ENCODE results near the gene TLR9.

TLR9 gene

DNA sequence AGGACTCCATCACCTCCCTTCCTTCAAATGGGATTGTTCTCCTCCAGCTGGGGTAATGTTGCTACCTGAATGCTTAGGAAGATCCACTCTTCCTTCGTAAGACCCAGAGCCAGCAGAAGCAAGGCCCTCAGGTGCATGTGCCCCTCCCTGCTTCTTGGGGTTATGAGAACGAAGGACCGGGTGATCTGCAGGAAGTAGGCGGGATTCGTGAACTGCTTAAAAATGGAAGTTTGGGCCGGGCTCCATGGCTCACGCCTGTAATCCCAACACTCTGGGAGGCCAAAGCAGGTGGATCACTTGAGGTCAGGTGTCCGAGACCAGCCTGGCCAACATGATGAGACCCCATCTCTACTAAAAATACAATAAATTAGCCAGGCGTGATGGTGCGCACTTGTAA, 8.0 kb downstream of the TLR9 start:
- no peak for DNase-seq (ENCODE audit: low read depth)

DNA sequence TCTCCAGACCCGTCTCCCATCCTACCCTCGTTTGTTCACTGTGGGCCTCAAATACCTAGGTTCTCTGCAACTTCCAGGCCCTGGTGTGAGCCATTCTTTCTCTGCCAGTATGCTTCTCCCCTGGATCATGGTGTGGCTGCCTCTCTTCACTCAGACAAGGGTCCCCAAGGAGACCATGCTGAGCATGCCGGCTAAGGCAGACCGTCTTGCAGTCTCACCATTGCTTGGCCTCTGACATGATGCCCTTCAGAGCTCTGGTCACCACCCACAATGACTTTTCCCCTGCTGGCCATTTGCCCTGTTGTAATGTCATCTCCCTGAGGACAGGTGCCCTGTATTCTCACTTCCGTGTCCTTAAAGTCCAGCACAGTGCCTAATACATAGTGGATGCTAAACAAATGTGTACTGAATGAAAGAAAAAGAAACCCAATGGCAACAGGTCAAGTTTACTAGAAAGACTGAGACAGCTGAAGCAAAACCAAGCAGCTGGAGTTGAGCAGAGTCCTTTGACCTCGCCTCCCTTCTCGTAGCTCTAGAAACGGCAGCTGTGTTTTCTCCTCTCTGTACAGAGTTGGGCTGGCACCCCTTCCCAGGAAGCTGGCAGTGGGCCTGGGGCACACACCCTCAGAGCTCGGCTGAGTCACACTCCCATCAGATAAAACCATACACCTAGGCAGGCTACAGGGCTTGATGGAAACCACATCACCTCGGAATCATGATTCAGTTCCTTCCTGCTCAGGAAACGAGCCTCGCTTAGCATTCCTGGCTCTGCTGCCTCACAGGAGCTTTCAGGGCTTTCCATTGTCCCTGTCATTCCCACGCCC, 8.6 kb downstream of the TLR9 start:
- peak; percentile 55 for DNase-seq (ENCODE audit: low read depth)

DNA sequence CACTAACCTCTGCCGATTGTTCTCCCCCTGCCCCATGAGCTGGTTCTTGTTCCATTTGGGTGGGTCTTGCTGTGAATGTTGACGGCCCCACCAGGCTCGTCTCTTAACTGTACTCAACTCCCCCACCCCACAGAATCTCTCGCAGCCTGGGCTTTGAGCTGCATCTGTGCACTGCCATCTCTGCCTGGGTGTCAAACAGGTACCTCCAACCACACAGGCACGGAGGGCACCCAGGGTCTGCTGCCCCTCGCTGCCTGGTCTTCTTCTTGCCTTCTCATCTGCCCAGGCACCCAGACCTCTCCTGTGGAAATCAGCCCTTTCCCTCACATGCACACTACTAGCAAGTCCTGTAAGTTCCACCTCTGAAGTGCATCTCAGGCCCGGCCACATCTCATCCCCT, 10.1 kb downstream of the TLR9 start:
- DNase-seq (ENCODE audit: low read depth), result no peak

DNA sequence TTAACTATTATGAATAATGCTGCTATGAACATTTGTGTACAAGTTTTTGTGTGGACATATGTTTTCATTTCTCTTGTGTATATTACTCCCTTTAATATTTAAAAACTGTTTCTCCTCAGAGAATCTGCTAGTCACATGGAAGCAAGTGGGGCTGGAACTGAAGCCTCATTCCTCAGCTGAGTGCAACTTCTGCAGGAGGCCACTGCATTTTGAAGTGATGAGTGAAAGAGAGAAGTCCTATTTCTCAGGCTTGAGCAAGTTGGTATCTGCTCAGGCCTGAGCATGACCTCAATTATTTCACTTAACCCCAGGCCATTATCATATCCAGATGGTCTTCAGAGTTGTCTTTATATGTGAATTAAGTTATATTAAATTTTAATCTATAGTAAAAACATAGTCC, 11.5 kb downstream of the TLR9 start:
- no peak for DNase-seq (ENCODE audit: low read depth)

DNA sequence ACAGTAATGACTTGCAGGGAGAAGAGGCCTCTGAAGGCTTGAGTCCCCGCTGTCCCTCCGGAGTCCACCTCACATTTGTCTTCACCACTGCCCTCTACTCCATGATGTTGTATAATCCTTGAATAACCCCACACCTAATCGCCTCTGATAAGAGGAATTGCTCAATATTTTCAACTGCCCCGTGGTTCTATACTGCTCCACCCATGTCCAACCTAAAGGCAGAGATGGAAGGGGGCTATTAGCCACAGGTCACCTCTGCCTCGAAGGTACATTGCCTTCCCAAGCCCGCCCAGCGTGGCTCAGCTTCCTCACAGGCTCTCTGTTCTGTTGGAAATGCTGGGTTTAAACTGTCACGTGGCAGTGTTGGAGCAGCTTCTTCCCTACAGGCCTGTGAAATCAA, 12.4 kb downstream of the TLR9 start:
- no peak for DNase-seq (ENCODE audit: low read depth)

DNA sequence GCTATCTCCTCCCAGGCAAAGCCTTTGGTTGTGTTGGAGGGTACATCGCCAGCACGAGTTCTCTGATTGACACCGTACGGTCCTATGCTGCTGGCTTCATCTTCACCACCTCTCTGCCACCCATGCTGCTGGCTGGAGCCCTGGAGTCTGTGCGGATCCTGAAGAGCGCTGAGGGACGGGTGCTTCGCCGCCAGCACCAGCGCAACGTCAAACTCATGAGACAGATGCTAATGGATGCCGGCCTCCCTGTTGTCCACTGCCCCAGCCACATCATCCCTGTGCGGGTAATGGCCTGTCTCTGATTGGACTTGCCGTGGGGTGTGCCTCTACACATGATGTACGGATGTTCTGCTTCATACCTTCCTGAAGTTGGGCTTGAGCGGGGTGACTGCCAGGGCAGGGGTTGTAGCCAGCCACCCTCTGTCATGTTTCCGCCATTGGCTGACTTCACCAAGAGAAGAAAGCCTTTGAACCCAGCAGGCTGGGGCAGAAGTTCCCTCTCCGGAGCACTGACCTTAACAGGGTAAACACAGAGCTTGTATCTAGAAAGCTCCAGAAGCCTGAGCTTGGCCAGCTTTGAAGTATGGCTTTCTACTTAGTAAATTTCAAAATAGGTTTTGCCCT, 14.1 kb downstream of the TLR9 start:
- DNase-seq (ENCODE audit: low read depth), result no peak

DNA sequence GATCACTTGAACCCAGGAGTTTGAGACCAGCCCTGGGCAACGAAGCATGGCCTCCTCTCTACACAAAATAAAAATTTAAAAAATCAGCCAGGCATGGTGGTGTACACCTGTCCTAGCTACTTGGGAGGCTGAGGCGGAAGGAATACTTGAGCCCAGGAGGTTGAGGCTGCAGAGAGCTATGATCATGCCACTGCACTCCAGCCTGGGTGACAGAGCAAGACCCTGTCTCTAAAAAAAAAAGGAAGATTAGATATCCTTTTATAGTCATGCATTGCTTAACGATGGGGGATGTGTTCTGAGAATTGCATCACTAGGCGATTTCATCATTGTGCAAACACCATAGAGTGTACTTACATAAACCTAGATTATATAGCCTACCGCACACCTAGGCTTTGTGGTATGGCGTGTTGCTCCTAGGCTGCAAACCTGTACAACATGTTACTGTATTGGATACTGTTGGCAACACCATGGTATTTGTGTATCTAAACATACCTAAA, 14.8 kb downstream of the TLR9 start:
- no peak for DNase-seq (ENCODE audit: low read depth)

DNA sequence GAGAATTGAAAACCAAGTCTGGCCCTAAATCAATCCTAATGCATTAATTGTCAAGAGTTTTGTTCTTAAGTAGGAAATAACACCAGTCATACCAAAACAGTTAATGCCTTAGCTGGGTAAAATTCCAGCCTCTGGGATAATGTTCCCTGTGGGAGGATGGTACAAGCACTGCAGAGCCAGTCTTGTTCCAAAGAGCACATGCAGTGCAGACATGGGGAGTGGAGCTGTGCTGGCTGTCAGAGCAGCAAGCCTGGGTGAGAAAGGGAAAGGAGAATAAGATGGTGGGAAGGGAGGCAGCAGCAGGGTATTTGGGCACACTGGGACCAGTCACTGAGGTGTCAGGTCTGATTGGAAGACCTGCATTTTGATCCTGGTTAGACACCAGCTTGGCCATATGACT, 15.4 kb downstream of the TLR9 start:
- DNase-seq (ENCODE audit: low read depth), result no peak

DNA sequence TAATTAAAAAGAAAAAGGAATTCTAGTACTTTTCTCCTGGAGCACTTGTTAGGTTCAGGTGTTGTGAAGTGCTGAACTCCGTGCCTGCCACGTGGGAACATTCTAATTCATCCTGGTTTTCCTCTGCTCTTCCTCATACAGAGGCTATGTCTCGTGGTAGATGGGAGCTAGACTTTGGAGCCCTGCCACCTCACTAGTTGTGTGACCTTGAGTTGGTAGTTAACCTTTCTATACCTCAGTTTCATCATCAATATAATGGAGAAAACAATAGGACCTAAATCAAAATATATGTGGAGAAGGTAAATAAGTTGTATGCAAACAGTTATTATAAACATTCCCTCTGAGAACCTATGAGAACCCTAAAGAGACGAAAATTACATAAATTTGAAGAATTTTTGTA, 16.9 kb downstream of the TLR9 start:
- no peak for DNase-seq (ENCODE audit: low read depth)

DNA sequence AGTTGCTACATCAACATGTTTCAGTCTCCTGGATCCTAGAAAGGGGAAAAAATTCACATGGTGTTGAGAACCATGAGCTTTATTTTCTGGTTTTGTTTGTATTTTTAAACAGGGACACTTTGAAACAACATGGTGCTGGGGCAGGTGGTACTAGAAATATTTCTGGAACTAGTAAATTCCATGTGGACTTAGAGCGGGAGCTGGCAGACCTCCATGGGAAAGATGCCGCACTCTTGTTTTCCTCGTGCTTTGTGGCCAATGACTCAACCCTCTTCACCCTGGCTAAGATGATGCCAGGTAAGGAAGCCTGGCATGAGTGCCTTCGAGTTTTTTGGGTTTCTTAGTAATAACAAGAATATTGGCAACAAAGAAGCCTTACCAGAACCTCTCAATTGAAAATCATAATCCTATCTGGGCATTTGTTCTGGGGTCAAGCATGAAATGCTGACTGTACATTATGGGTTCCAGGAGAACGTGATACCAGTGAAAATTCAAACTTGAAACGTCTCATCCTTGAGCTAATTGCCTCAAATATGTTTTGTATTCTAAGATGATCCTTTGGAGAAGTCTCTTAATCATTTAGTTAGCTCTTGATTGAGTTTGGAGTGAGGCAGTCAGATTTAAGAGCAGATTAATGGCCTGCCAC, 19.6 kb downstream of the TLR9 start:
- no peak for DNase-seq (ENCODE audit: low read depth)

DNA sequence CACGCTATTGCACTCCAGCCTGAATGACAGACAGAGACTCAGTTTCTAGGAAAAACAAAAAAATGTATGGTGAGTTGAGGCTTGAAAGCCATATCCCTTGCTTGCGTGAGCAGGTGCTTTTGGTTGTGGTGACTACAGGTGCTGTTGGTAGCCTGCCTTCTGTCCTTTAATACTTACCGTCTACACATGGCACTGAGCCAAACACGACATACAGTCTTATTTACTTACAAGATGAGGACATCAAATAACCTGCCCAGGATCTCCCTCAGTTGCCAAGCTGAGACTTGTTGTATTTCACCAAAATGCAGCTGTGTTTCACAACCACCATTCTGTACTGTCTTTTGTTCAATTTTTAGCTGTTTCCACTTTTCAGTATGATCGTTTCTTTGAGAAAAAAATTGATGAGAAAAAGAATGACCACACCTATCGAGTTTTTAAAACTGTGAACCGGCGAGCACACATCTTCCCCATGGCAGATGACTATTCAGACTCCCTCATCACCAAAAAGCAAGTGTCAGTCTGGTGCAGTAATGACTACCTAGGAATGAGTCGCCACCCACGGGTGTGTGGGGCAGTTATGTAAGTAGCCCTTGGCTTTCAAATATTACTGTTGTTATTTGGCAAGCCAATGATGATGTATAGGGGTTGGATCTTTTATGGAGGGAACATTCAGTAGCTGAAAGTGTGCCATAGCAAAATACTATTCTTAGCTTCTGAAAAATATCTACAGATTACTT, 20.9 kb downstream of the TLR9 start:
- no peak for DNase-seq (ENCODE audit: low read depth)

DNA sequence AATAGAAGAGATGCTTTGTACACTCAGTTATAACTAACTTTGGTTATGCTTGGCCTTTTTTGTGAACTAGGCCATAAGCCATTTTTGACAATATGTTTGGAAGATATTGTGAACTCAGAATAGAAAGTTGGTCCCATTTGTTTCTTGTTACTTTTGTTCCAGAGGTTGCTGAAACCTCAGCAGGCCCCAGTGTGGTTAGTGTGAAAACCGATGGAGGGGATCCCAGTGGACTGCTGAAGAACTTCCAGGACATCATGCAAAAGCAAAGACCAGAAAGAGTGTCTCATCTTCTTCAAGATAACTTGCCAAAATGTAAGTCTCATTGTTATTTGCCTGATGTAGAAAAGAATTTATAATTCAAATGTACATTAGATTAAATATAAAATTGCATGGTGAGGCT, 21.7 kb downstream of the TLR9 start:
- DNase-seq (ENCODE audit: low read depth), result no peak

DNA sequence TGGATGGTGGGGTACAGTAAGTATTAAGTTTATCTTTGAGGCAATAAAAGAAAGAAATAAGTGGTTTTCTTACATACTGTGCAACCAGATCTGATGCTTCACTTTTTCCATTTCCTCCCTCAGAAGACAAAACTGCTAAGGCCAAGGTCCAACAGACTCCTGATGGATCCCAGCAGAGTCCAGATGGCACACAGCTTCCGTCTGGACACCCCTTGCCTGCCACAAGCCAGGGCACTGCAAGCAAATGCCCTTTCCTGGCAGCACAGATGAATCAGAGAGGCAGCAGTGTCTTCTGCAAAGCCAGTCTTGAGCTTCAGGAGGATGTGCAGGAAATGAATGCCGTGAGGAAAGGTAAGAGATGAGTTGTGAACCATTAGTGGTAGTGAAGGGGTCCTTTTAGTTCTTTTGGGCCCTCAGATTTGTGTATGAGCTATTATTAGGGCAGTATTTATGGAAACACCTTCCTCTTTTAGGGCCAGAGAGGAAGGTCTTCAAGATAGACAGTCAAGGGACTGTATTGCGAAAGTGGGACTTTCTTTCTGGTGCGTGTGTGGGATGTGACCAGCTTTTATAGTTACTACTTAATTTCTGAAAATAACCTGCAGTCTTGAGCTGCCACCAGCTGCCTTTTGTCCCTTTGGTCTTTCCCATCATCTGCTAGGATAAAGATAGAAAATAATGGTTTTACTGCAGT, 22.9 kb downstream of the TLR9 start:
- no peak for DNase-seq (ENCODE audit: low read depth)

DNA sequence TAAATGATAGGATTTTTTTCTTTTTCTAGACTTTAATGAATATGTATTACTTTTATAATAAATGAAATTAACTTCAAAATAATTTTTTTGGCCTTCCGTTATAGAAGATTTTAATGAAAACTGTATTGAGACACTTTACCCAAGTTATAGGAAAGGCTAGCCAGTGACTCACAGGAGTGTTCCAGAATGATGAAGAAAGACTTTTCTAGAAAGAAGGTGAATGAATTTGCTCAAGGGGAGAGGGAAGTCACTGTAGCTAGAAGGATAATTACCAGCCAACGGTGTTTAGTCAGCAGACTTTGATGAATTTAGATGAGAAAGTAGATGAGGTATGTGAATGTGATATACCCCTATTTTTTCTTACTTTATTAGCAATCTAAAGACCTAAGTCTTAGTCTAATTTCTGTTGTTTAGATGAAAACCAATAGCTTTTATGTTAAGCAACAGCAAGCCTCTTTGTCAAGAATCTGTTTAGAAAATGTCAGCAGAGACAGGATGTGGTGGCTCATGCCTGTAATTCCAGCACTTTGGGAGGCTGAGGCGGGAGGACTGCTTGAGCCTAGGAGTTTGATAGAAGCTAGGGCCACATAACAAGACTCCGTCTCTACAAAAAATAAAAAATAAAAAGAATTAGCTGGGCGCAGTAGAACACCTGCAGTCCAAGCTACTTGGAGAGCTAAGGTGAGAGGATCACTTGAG, 24.3 kb downstream of the TLR9 start:
- DNase-seq (ENCODE audit: low read depth), result no peak

DNA sequence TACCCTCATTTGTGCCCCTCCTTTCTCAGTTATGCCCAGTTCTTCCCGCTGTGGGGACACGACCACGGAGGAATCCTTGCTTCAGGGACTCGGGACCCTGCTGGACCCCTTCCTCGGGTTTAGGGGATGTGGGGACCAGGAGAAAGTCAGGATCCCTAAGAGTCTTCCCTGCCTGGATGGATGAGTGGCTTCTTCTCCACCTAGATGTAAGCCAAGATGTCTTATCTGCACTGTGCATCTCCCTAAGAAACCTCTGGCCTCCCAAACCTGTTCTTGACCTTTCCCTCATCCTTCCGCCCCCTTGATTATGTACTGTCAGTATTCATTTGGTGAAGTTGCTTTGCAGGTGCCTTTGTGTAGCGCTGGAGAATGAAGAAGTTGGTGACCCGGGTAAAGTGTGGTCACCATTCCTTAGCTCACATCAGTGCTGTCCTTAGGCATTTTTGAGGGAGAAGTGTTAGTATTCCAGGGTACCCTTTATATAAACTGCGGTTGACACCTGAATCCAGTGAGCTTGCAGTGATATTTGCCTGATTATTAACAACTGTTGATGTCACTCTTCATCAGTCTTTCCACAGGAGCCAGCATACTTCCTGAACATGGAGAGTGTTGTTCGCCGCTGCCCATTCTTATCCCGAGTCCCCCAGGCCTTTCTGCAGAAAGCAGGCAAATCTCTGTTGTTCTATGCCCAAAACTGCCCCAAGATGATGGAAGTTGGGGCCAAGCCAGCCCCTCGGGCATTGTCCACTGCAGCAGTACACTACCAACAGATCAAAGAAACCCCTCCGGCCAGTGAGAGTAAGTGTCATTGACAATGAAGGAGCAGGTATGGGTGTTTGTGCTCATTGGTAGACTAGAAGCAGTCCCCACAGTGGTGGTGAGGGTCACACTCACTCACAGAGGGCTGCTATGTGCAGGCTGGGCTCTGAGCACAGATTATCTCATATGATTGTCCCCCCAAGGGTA, 26.5 kb downstream of the TLR9 start:
- DNase-seq (ENCODE audit: low read depth), result no peak

DNA sequence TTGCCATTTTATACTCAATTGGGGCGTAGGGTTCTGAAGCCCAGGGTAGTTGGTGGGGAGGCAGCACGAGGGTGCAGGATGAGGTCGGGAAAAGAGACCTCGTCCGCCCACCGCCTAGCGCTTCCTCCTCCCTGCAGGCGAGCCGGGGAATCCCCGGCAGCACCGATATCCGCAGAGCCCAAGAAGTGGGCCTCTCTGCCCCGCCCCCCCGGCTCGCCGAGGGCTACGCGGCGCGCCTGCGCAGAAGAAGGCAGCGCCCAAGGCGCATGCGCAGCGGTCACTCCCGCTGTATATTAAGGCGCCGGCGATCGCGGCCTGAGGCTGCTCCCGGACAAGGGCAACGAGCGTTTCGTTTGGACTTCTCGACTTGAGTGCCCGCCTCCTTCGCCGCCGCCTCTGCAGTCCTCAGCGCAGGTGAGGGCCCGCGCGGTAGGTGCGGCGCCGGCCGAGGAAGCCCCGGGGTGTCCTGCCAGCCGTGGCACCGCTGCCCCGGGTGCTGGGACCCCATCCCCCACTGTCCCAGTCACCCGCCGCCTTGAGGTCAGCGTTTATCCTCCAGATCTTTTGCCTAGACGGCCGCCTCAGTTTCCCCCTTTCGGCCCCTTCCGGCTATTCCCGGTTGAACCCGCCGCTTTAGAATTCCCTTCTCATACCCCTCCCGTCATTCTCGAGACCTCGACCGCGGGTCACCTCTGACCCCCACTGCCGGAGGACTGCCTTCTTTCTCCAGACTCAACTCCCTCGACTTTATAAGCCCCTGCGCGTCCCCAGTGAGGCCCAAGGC, 27.4 kb downstream of the TLR9 start, which contains the start of gene ALAS1:
TSS of gene ALAS1 (plus strand) at position 319 of the 784 bp plus-strand sequence. CDS start 1,082 bp downstream, outside the sequence.
- DNase-seq (ENCODE audit: low read depth), result peak; percentile 90

DNA sequence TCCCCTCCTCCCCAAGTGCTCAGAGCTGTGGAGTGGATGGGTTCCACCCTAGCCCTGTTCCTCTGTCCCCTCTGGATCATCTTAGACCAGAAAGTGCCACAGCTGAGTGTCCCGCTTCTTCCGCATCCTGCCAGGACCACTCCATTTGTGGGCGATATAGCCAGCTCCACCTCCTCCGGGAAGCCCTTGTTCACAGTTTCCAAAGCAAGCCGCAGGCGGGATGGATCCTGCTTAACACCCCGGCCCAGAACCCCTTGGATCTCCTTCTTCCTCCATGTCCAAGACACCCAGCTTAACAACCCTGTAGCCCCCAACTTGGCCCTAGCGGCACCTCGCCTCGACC, 28.0 kb downstream of the TLR9 start:
- DNase-seq (ENCODE audit: low read depth), result no peak

DNA sequence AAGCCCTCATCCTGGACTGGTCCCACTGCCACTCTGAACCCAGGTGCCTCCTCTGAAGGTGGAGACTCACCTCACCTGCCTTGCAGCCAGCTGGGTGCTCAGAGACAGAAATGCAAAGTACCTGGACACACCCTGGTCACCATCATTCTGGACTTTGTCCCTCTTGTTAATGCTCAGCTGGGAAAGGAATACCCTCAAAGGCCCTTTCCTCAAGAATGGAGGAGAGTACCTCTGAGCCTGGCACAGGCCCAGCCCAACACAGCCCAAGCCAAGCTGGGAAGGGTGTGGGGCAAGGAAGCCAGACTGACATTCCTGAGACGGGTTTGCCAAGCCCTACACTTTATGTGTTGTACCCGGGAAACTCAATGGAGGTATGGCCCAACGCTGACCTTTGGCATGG, 28.5 kb downstream of the TLR9 start:
- DNase-seq (ENCODE audit: low read depth), result no peak

DNA sequence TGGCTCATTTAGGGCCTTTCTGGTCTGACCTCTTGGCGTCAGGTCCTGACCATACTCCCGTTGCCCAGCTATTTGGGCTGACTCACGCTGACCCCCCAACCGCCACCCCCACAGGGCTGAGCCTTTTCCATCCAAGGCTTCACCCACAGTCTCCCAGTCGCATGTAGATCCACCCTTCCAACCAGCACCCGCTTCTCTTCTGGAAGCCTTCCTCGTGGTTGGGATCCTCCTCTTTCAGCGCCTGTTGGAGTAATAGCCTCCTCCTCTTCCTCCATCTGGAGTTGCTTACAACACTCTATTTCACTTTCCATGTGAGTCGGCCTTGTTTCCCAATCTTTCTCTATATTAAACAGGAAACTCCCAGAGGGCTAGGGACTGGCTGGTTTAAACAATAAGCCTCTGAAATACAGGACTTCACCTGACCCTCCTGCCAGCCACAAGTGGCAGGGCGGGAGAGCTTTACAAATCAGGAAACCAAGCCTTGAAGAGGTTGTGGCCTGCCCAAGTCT, 29.6 kb downstream of the TLR9 start:
- DNase-seq (ENCODE audit: low read depth), result no peak

Measured in T follicular helper cell (primary cell).